Prostate gland (tissue), 2 donors: ENCODE measurements around the gene HPN.

ENCODE experiments used
- CTCF ChIP-seq, 4 experiments: fragments of 200-600 bp in 2 of 4; fragments of 450-650 bp in 2 of 4; sonication (generic) in 2 of 4; IDR thresholded peaks; 1 replicate in 3 of 4; 2 replicates in 1 of 4; pipeline ENCODE4 v1.5.1; 2016 to 2019; ENCODE audit warnings: antibody characterized with exemption in 4 of 4, mild to moderate bottlenecking in 2 of 4, moderate library complexity in 2 of 4
- POLR2A ChIP-seq: fragments of 450-650 bp; IDR thresholded peaks from one replicate; pipeline ENCODE4 v1.6.1; 2016; ENCODE audit warnings: antibody characterized with exemption, mild to moderate bottlenecking

- TF ChIP-seq CTCF (IDR thresholded peaks at IDR 0.05) (no peak), POLR2A (no peak)
These were observed 28.9 kb downstream of the HPN start for GRCh38 chr19:35070471-35070870.
